NCI-H524 (cell line): ENCODE data around the gene PLET1.
"Not testable (repeated sequence)": the region's sequence is repeated elsewhere in the genome, so short reads cannot be mapped to it uniquely, and the experiment has no call there.

ENCODE experiments used
- DNase-seq, 2 experiments: peaks; one replicate each; lab custom pipeline; 2025; lab: John Stamatoyannopoulos, UW

The PLET1 gene

GRCh38 chr11:112212290-112212689 lies 48.4 kb downstream of the PLET1 start:
- no peak for DNase-seq

DNA sequence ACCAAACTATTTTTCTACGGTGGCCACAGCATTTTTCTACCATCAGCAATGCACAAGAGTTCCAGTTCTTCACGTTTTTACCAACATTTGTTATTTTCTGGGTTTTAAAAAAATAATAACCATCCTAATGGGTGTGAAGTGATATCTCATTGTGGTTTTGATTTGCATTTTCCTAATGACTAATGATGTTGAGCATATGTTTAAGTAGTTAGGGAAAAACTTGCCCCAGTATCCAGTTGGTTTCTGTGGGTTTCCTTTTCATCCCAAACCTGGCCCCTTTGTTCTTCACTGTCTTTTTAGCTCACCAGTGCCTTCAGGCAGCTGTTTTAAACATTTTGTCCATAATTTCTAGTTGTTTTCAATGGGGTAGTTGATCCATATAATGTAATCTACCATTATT lies 49.1 kb downstream of the PLET1 start:
- no peak for DNase-seq

GRCh38 chr11:112210890-112211289 lies 49.8 kb downstream of the PLET1 start:
- DNase-seq: no peak

GRCh38 chr11:112206071-112206470 lies 54.6 kb downstream of the PLET1 start:
- DNase-seq: no peak

- no peak for DNase-seq
Observed at GRCh38 chr11:112200252-112200651, 60.4 kb downstream of the PLET1 start.

- not testable (repeated sequence) for DNase-seq
Observed at GRCh38 chr11:112199101-112199500, 61.6 kb downstream of the PLET1 start.
